SU-DHL-6 (cell line): Measurements from ENCODE around the gene SLC7A7.
A peak's percentile ranks its signal among the peaks of the same experiment; 100 is the strongest.

Experiments
- H2AFZ ChIP-seq: fragments of 200-600 bp; sonication (generic); 2 replicates; pipeline ENCODE4 v1.6.1; 2014; ENCODE audit warnings: low read depth, mild to moderate bottlenecking, moderate library complexity, mixed read lengths, antibody characterized with exemption, low read length; ENCODE audit not compliant: severe bottlenecking
- H3F3A ChIP-seq: fragments of 200-600 bp; shearing (Covaris generic); 2 replicates; pipeline ENCODE4 v1.6.0; 2016; ENCODE audit warnings: antibody characterized with exemption, mild to moderate bottlenecking; ENCODE audit not compliant: insufficient read depth
- H3K27ac ChIP-seq: fragments of 200-600 bp; sonication (generic); 2 replicates; pipeline ENCODE4 v1.5.1; 2016; ENCODE audit warnings: low read depth, mild to moderate bottlenecking, low read length, moderate library complexity, mixed read lengths
- H3K27me3 ChIP-seq: fragments of 200-600 bp; sonication (generic), shearing (Covaris generic); 2 replicates; pipeline ENCODE4 v1.6.0; 2014; ENCODE audit warnings: mild to moderate bottlenecking, low read length
- H3K36me3 ChIP-seq: fragments of 200-600 bp; sonication (generic); 2 replicates; pipeline ENCODE4 v1.6.1; 2014; ENCODE audit warnings: mild to moderate bottlenecking, low read length, mixed read lengths
- H3K4me2 ChIP-seq: fragments of 300-600, 200-600 bp; shearing (Covaris generic), sonication (generic); 2 replicates; pipeline ENCODE4 v1.6.0; 2014; ENCODE audit warnings: low read length, low read depth, mild to moderate bottlenecking; ENCODE audit not compliant: poor library complexity, severe bottlenecking
- H3K4me3 ChIP-seq: fragments of 200-600 bp; sonication (generic); 2 replicates; pipeline ENCODE4 v1.5.1; 2014; ENCODE audit warnings: antibody characterized with exemption, low read length, mild to moderate bottlenecking, mixed read lengths; ENCODE audit not compliant: insufficient read depth, poor library complexity, severe bottlenecking
- H3K79me2 ChIP-seq: fragments of 200-600 bp; sonication (generic); 2 replicates; pipeline ENCODE4 v1.6.1; 2014; ENCODE audit warnings: mild to moderate bottlenecking, low read length, moderate library complexity; ENCODE audit not compliant: insufficient read depth
- H3K9ac ChIP-seq: fragments of 200-600 bp; sonication (generic); 2 replicates; pipeline ENCODE4 v1.7.0; 2014; ENCODE audit warnings: mild to moderate bottlenecking, low read length
- H3K9me2 ChIP-seq: fragments of 200-600 bp; sonication (generic); replicated peaks from 2 replicates; pipeline ENCODE4 v1.6.1; 2014; ENCODE audit warnings: low read length; ENCODE audit not compliant: insufficient read depth
- H3K9me3 ChIP-seq: fragments of 200-600 bp; sonication (generic); 2 replicates; pipeline ENCODE4 v1.6.1; 2014; ENCODE audit warnings: low read length, mixed read lengths; ENCODE audit not compliant: insufficient read depth
- H4K20me1 ChIP-seq: fragments of 200-600 bp; sonication (generic); 2 replicates; pipeline ENCODE4 v1.6.1; 2014; ENCODE audit warnings: low read depth, mild to moderate bottlenecking, antibody characterized with exemption, low read length, moderate library complexity, mixed read lengths
- CTCF ChIP-seq: fragments of 200-600 bp; sonication (generic); IDR thresholded peaks from one replicate; pipeline ENCODE4 v1.5.1; 2017; ENCODE audit warnings: antibody characterized with exemption, mild to moderate bottlenecking, low read length, moderate library complexity; ENCODE audit not compliant: insufficient read depth, poor library complexity, severe bottlenecking
- EZH2phosphoT487 ChIP-seq: fragments of 200-600 bp; sonication (generic), shearing (Covaris generic); conservative IDR thresholded peaks from 2 replicates; pipeline ENCODE4 v1.6.1; 2018; ENCODE audit warnings: mild to moderate bottlenecking, antibody characterized with exemption, low read length, moderate library complexity, mixed read lengths

The SLC7A7 gene

GRCh38 chr14:22791301-22791700 lies 23.9 kb downstream of the SLC7A7 start:
- Histone ChIP-seq H3F3A (peaks cover 15% of the 10 kb centered on the region), H3K27ac (peak overlapping the region; percentile 87), H3K9me3 (no peaks in the 10 kb centered on the region), H3K4me2 (peak overlapping the region; percentile 72), H3K36me3 (no peaks in the 10 kb centered on the region), H3K9me2 (no peaks in the 10 kb centered on the region), H4K20me1 (no peaks in the 10 kb centered on the region), H3K79me2 (no peaks in the 10 kb centered on the region; the same call in 1 of the 2 replicates), H3K27me3 (no peaks in the 10 kb centered on the region), H3K9ac (peak overlapping the region; percentile 45), H2AFZ (no peak overlapping the region), H3K4me3 (no peak overlapping the region)
- TF ChIP-seq CTCF: no peak
- no peak for TF ChIP-seq EZH2phosphoT487

- TF ChIP-seq EZH2phosphoT487: no peak
- TF ChIP-seq CTCF: no peak
- Histone ChIP-seq H3K79me2 (no peaks in the 10 kb centered on the region; the same call in 1 of the 2 replicates), H3F3A (peaks cover 12% of the 10 kb centered on the region), H3K9me2 (no peaks in the 10 kb centered on the region), H4K20me1 (no peaks in the 10 kb centered on the region), H3K9me3 (no peaks in the 10 kb centered on the region), H3K4me3 (no peak overlapping the region), H3K27me3 (no peaks in the 10 kb centered on the region), H3K27ac (no peak overlapping the region), H3K36me3 (no peaks in the 10 kb centered on the region), H3K9ac (no peak overlapping the region), H2AFZ (no peak overlapping the region), H3K4me2 (peak overlapping the region; percentile 37)
Observed at GRCh38 chr14:22786685-22787084, 28.6 kb downstream of the SLC7A7 start.

DNA sequence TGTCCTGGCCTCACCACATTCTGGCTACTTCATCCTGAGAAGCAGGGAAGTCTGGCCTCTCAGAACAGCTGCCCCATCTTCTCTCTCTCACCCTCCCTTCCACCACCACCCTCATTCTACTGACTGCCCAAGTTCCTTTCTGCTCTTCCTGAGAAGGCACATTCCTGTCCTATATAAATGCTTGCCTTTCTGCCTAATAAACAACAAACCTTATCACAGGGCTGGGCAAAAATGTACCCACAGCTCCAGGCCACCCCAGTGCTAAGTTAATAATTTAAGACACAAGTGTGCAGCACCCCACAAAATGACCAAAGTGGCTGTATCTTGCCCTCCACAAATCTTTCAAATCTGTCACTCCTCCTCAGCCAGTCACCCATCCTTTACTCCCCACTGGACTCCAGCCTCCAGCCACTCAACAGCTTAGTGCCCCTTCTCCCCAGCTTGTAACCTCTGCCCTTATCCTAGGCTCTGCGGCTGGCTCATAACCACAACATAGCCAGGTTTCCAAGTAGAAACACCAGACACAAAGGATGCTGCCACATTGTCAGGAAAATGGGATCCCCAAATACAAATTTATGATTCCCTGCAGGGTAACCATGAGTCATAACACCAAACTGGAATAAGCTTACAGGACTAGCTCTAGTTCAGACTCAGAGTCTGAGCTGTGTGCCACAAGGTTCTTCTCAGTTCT lies 33.8 kb downstream of the SLC7A7 start:
- no peaks in the 10 kb centered on the region for H3K79me2 ChIP-seq
- H3K4me2 ChIP-seq: no peak overlapping the region
- H3K27ac ChIP-seq: peak overlapping the region; percentile 9; the same call in 1 of the 2 replicates

More for the DNA sequence above, 33.8 kb downstream of the SLC7A7 start:
- no peaks in the 10 kb centered on the region for H4K20me1 ChIP-seq
- no peak overlapping the region for H3K4me3 ChIP-seq
- no peak overlapping the region for H2AFZ ChIP-seq
- no peaks in the 10 kb centered on the region for H3K27me3 ChIP-seq
- H3K36me3 ChIP-seq: no peaks in the 10 kb centered on the region
- no peak overlapping the region; the same call in 1 of the 2 replicates for H3K9ac ChIP-seq
- peaks cover 6% of the 10 kb centered on the region; the same call in 1 of the 2 replicates for H3F3A ChIP-seq
- H3K9me2 ChIP-seq: no peaks in the 10 kb centered on the region
- no peaks in the 10 kb centered on the region for H3K9me3 ChIP-seq
- TF ChIP-seq EZH2phosphoT487 (no peak), CTCF (no peak)
